Activated CD8-positive, alpha-beta memory T cell treated with anti-CD3 and anti-CD28 coated beads for 24 hours (primary cell): ENCODE results near the gene CTSW.

Experiments
- DNase-seq: peaks from one replicate; pipeline ENCODE4 v3.0.0-alpha.2; 2020

The CTSW gene

DNA sequence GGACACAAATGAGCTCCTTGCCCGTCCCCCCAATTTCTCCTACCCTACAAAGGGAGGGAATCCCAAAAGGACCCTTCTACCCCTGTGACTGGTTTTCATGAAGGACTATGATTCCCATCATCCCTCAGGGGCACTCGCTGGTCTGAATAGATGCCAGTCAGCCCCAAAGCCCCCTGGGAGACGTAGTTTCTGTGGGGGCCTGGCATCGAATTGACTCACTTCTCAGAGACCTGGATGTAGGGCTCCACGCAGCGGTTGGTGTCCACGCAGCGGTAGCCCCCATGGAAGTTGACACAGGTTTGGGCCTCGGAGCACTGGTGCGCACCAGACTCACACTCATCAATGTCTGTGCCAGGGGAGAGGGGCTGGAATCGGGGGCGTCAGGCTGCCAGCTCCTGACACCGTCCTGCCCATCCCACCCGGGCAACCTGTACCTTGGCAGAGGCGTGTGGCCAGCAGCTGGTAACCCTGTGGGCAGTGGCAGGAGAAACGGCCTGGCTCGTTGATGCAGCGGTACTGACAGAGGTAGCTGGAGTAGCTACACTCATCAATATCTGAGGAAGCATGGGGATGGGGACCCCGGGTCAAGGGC is 11.5 kb upstream of the CTSW start:
- no peak for DNase-seq

DNA sequence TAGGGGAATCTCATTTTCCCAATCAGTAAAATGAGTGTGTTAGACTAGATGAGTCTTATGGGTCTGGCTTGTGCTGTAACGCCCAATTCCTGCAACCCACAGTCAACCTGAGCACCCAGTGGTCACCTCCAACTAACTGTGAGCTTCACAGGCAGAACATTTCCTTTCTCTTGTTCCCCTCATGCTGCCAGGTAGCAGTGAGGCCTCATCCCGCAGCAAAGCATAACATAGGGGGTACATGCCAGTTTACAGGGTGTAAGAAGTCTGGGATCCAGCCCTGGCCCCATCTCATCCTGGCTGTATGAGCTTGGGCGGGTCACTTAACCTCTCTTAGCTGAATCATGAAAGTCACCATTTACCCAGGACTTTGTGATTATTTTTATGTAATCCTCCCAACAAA is 10.7 kb upstream of the CTSW start:
- no peak for DNase-seq

DNA sequence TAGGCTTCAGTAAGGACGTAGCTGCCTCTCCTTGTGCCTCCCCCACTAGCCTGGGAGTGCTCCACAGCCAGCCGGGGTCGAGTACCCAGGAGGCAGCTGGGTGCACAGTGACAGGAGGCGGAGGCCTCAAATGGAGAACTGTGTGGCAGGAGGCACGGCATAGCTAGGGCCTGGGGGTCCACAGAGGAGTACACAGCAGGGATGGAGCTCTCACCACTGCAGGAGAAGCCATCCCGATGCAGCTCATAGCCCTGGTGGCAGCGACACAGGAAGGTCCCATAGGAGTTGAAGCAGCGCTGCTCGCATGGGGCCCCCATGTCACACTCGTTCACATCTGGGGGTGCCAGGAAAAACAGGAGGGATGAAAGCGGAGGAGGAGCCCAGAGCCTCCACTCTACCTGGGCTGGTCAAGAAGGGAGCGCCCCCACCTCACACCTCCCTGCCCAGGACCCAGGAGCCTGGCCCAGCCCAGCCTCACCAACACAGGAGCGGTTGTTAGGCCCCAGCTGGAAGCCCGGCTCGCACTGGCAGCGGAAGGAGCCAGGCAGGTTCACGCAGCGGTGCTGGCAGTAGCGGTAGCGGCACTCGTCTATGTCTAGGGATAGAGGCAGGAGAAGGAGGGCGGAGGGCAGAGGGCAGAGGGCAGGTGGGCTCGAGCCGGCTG is 9.9 kb upstream of the CTSW start:
- DNase-seq: no peak

DNA sequence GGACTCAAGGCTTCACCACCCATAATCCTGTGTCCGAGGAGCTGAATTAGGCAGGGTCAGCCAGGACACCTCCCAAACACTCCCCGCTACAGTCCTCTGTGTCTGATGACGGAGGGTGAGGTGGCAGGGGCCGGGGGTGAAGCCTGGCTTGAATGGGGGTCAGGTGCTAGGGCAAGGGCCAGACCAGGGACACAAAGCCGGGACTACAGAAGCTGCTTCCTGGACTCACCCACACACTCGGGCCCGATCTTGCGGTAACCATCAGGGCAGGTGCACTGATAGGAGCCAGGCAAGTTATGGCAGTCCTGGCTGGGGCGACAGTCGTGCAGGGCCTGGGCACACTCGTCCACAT is 9.4 kb upstream of the CTSW start:
- DNase-seq: no peak

DNA sequence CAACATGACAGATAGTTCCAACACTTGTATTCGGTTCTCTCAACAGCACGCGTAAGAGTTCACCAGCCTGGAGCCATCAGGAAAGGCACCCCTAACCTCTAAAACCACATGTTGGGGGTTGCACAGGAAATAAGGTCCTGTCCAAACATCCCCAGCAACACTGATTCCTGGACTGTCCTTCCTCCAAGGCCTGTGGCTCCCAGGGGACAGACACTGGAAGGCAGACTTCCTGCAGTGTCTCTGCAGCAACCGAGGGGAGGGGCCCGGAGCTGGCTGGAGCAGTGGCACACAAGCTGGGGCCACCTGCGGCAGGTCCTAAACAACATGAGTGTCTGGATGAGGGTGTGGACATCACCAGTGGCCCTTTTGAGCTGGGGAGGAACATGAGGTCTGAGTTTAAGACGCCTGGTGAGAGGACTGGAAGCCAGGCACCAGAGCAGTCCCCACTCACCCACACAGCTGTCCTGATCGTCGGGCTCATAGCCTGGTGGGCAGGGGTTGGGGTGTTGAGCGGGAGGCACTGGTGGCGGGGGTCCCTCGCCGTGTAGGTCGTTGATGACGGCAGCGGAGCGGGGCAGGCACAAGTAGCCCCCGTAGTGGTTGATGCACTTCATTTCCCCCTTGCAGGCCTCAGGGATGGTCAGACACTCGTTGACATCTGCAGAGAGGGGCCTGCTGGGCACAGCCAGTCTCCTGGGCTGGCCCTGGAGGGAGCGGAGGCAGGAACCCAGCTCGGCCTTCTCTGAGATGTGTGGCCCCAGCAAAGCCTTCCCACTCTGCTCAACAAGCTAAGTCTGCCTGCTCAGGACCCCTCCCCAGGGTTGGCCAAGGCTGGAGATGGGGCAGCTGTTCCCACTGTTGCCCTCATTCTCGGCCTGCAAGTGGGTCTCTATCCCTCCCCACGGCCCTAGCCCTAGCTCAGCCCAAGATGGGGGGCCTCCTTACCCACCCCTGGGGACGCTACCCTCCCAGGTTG is 8.6 kb upstream of the CTSW start:
- DNase-seq: no peak

DNA sequence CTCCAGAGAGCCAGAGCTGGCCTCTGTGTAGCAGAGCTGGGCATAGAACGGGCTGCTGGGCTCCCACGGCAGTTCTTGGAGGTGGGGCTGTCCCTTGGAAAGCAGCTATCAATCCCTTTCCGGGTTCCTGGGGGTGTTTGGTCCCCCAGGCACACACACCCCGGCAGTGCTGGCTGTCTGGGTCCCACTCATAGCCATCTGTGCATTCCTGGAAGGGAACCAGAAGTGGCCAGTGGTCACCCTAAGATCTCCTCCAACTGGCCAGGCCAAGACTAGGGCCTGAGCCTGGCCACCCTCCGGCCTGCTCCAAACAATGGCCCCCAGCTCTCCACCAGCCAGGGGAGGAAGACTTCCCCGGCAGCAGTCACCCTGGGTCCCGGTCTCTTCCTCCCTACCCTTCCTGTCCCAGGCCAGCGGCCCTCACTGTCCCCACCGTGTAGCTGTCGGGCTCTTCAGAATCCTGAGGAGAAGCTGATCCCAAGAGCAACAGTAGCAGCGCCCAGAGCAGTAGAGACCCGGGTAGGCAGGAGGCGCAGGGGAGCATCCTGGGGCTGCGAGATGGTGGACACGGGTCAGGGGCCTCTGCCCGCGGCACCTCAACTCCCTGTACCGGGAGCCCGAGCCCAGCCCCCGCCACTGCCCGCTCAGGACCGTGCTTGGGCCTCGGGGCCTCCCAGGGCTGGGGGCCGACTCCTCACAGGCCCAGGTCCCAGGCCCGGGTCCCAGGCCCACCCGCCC is 7.7 kb upstream of the CTSW start:
- no peak for DNase-seq

DNA sequence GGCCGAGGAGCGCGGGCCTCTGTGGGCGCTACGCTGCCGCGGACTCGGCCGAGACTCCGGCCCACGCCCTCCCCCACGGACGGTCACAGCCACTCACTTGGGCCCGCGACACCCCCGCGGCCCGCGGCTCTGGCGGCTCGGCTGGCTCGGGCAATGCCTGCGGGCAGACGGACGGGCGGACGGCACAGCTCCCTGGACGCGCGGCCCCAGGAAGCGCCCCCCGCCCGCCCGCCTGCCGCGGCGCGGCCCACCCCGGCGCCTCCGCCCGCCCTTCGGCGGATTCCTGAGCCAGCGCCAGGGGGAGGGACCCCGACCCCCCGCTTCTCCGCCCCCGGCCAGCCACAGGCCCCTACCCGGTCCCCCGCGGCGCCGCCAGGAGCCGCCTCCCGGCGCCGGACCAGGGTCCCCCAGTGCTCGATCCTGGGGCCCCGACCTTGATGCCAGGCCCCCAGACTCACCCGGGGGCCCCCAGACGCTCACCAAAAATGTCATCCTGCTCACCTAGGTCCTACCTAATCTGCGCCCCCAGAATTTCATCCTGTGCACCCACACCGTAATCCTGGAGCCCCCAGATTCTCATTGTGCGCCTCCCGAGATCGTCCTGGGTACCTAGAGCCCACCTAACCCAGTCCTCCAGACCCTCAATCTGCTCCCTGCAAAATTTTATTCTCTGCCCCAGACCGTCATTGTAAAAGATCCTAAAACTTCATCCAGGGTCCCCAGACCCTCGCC is 6.9 kb upstream of the CTSW start, which contains the start of gene EFEMP2:
EFEMP2 (minus strand) TSS at position 215 of the 732 bp plus-strand sequence. CDS start 446 bp downstream, outside the sequence.
- DNase-seq: no peak

DNA sequence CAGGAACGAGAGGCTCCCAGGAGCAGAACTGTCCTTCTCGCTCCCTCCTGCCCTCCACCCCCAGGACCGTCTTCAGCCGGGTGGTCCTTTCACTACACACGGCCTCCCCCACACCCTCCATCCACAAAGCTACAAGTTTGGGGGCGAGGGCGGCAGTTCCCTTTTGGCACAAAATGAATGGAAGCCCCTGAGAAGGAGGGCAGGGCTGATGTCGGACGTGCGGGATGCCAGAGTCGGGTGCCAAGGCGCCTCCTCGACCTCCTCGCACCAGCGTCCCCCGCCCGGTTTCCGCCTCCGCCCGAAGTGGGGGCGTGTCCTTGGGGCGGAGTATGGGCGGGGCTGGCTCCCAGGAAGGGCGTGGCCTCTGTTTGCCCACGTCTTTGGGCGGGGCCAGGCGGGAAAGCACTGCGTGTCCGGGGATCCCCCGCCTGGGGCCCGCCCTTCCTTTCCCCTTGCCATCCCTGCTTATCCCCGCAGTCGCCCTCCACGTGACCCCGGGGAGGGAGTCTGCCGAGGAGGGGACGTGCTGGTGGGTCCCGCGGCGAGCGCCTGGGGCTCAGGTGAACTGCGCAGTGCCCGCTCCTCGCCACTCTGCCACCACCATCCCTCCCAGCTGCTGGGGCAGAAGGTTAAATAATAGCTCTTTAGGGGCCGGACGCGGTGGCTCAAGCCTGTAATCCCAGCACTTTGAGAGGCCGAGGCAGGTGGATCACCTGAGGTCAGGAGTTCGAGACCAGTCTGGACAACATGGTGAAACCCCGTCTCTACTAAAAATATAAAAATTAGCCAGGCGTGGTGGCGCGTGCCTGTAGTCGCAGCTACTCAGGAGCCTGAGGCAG is 6.1 kb upstream of the CTSW start:
- DNase-seq: peak; percentile 100

DNA sequence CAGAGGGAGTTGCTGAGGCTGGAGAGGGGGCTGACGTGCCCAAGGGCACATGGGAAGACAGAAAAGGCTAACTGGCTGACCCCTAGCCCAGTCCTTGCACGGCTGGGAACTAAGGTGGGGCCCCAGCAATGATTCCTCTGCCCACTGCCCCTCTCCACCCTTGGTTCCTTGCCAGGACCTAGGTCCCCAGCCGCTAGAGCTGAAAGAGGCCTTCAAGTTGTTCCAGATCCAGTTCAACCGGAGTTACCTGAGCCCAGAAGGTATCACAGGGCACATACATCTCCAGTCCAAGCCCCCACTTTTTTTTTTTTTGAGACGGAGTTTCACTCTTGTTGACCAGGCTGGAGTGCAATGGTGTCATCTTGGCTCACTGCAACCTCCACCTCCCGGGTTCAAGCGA is 390 bp downstream of the CTSW start:
- DNase-seq: no peak

DNA sequence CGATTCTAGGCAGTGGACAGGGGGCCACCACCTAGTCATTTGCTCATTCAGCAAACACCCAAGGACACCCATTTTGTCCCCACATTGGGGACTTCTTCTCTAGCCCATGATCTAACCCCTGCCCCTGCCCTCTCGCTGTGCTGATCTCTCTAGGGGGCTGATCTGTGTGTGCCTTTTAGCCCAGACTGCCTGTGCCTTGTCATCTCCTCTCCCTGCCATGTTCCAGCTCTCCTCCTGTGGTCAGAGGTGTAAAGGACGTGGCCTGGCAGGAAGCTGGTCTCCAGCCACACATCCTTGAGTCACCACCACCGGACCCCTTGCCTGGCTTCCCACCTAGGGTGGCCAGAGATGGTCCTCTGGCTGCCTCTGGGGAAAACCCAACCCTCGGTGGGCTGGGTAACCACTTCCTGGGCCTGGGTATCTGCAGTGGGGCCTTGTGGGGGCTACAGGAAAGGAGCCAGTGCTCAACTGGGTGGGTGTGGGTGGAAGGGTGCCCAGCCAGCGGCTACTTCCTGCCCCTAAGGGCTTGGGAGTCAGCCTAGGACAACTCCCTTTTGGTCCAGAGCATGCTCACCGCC is 1.3 kb downstream of the CTSW start:
- no peak for DNase-seq

DNA sequence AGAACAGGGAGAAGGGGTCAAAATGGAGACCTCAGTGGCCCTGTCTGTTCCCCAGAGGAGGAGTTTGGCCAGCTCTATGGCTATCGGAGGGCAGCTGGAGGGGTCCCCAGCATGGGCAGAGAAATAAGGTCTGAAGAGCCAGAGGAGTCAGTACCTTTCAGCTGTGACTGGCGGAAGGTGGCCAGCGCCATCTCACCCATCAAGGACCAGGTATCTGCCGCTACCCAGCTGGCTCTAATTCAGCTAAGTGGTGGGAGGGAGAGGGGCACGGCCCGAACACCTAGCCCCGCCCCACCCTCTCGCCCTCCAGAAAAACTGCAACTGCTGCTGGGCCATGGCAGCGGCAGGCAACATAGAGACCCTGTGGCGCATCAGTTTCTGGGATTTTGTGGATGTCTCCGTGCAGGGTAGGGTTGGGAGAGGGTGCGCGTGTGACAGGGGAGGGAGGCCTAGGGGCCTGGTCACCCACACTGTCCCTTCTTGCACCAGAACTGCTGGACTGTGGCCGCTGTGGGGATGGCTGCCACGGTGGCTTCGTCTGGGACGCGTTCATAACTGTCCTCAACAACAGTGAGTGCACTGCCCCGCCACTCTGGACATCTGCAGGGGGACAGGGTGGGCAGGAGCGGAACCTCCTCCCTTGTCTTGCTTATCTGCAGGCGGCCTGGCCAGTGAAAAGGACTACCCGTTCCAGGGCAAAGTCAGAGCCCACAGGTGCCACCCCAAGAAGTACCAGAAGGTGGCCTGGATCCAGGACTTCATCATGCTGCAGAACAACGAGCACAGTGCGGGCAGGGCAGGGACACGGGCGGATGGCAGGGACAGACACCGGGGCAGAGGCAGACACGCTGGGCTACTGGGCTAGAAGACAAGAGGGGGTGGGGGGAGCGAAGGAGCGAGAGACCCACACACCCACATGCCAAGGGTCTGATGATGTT is 2.8 kb downstream of the CTSW start:
- no peak for DNase-seq

DNA sequence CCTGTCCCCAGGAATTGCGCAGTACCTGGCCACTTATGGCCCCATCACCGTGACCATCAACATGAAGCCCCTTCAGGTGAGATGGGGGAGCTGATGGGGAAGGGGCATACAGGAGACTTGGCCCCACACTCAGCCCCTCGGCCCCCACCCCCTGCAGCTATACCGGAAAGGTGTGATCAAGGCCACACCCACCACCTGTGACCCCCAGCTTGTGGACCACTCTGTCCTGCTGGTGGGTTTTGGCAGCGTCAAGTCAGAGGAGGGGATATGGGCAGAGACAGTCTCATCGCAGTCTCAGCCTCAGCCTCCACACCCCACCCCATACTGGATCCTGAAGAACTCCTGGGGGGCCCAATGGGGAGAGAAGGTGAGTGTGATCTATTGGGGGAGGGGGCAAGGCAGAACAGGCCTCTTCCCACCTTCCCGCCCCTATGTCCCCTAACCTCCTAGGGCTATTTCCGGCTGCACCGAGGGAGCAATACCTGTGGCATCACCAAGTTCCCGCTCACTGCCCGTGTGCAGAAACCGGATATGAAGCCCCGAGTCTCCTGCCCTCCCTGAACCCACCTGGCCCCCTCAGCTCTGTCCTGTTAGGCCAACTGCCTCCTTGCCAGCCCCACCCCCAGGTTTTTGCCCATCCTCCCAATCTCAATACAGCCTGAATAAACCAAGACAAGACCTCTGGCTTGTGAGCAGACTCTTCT is 3.6 kb downstream of the CTSW start:
- DNase-seq: no peak

DNA sequence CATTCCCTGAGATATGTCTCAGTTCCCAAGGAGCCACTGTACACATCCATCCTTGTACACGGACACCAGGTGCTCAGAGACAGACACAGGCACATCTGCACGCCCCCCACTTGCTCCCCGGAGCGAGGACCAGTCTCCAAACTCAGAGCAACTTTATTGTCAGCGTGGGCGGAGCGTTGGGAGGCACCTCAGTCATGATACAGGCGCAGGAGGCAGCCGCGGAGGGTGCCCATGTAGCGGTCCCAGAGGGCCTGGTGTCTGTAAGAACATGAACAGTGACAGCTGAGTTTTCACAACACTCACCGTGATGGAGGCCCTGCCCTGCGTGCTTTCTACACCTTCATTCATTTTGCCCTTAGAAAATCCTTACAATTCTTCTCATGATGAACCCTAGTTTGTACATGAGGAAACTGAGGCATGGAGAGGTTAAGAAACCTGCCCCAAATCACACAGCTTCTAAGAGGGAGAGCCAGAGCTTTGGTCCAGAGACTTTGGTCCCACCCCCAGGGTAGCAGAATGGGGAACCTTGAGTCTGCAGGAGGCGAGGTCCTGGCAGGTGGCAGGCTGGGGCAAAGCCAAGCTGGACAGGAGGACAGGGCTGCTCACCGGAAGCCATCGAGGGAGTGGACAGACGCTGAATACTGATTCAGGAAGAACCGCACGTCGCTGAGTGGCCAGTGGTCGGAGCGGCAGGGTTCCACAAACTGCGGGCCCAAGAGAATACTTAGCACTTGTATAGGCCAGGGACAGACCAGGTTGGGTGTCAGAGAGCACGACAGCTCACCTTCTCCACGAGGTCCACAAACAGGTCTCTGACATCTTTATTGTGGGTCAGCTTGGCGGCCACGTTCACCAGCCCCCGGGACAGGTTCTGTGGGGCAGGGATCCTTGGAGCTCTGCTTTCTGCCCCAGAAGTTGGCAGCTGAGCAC is 4.4 kb downstream of the CTSW start:
- no peak for DNase-seq

DNA sequence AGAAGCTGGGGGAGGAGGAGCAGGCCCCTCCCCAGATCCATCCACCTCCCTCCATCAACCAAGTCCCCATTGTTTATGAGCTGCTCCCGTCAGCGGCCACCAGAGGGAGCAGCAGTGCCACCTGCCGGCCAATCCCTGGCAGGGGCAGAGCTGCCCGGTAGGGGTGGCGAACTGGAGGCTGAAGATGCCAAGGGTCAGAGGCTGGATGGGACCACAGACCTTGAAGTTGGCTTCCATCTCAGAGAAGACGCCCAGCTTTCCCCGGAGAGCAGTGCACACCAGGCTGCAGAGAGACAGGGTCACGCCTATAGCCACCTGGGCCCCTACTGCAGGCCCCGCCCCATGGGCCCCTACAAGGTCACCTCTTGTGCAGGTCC is 5.1 kb downstream of the CTSW start:
- DNase-seq: peak; percentile 92

DNA sequence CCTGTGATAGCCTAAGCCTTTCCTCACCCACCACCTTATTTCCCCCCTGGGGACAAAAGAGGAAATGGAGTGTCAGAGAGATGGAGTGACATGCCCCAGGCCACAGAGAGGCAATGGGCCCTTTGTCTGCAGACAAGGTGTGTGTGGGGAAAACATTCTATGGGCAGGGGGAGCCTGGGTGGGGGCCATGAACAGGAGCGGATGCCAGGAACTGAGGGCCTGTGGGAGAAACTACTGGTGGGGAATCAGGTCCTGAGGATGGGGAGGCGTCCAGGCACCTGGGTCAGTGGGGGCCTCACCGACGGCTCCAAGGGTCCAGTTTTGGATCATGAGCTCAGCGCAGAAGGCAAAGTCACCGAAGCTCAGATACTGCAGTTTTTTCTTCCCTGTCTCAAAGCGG is 5.6 kb downstream of the CTSW start:
- DNase-seq: no peak

DNA sequence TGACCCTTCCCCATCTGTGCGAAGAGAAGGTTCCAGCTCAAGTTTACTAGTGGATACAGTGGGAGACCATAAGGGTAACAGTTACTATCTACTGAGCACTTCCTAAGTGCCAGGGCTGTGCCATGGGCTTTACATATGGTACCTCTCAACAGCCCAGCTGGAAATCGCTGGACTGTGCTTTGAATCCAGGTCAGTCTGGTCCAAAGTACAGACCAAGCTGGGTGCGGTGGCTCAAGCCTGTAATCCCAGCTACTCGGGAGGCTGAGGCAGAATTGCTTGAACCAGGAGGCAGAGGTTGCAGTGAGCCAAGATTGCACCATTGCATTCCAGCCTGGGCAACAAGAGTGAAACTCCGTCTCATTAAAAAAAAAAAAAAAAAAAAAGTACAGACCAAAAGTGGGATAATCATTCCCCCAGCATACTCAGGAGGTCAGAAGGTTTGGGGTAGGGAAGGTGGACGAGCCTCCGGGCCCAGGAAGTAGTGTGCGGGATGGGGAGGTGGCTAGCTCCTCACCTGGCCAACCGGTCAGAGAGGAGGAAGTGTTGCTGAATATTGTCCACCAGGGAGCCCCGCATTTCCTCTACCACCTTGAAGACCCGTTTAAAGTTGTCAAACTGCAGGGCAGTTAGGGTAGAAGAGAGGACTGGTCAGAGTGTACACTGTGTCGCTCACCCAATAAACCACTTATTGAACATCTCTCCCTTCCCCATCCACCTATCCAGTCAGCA is 6.3 kb downstream of the CTSW start:
- DNase-seq: no peak
